Mesendoderm (in vitro differentiated cells): ENCODE results near the gene MON1B.
A peak's percentile ranks its signal among the peaks of the same experiment; 100 is the strongest.

Experiments
- DNase-seq: peaks from one replicate; pipeline ENCODE4 v3.0.0; 2013
- H2AK5ac ChIP-seq: 2 replicates; pipeline ENCODE4 v1.6.1; 2013; ENCODE audit warnings: low read length, inconsistent platforms
- H2BK120ac ChIP-seq: 2 replicates; pipeline ENCODE4 v1.6.1; 2013; ENCODE audit warnings: low read depth, mild to moderate bottlenecking, low read length, moderate library complexity, mixed read lengths
- H2BK15ac ChIP-seq: replicated peaks from 2 replicates; pipeline ENCODE4 v1.6.1; 2013; ENCODE audit warnings: low read depth, mild to moderate bottlenecking, moderate library complexity
- H2BK5ac ChIP-seq: 2 replicates; pipeline ENCODE4 v1.6.1; 2013; ENCODE audit warnings: low read length, inconsistent platforms
- H3K18ac ChIP-seq: 2 replicates; pipeline ENCODE4 v1.6.1; 2013; ENCODE audit warnings: mild to moderate bottlenecking, low read length, mixed read lengths
- H3K23ac ChIP-seq: one replicate; pipeline ENCODE4 v1.6.1; 2013; ENCODE audit warnings: low read length
- H3K27ac ChIP-seq: 2 replicates; pipeline ENCODE4 v1.5.1; 2013; ENCODE audit warnings: low read depth, mild to moderate bottlenecking, inconsistent platforms, low read length, moderate library complexity
- H3K27me3 ChIP-seq: 2 replicates; pipeline ENCODE4 v1.6.1; 2013; ENCODE audit warnings: low read length, control low read depth, mild to moderate bottlenecking, inconsistent platforms; ENCODE audit not compliant: insufficient read depth, poor library complexity
- H3K36me3 ChIP-seq: 2 replicates; pipeline ENCODE4 v1.6.1; 2013; ENCODE audit warnings: low read length, inconsistent platforms; ENCODE audit not compliant: control insufficient read depth, insufficient read depth
- H3K4ac ChIP-seq: one replicate; pipeline ENCODE4 v1.6.1; 2013; ENCODE audit warnings: low read depth, mild to moderate bottlenecking, low read length, moderate library complexity
- H3K4me1 ChIP-seq: 2 replicates; pipeline ENCODE4 v1.6.1; 2013; ENCODE audit warnings: low read depth, low read length, inconsistent platforms; ENCODE audit not compliant: control insufficient read depth
- H3K4me2 ChIP-seq: 2 replicates; pipeline ENCODE4 v1.6.1; 2013; ENCODE audit warnings: low read length
- H3K4me3 ChIP-seq: 2 replicates; pipeline ENCODE4 v1.5.1; 2013; ENCODE audit warnings: mild to moderate bottlenecking, low read length
- H3K56ac ChIP-seq: one replicate; pipeline ENCODE4 v1.6.1; 2013; ENCODE audit warnings: low read length
- H3K79me1 ChIP-seq: 2 replicates; pipeline ENCODE4 v1.6.1; 2013; ENCODE audit warnings: low read length, inconsistent platforms
- H3K79me2 ChIP-seq: 2 replicates; pipeline ENCODE4 v1.6.1; 2013; ENCODE audit warnings: mild to moderate bottlenecking, low read length; ENCODE audit not compliant: control insufficient read depth, insufficient read depth
- H3K9ac ChIP-seq: 2 replicates; pipeline ENCODE4 v1.6.1; 2013; ENCODE audit warnings: low read length, inconsistent platforms
- H4K5ac ChIP-seq: one replicate; pipeline ENCODE4 v1.6.1; 2013; ENCODE audit warnings: low read length
- H4K8ac ChIP-seq: one replicate; pipeline ENCODE4 v1.6.1; 2013; ENCODE audit warnings: low read depth, mild to moderate bottlenecking, control low read depth, low read length, moderate library complexity
- WGBS: extraction: QIAGEN DNeasy Blood & Tissue Kit; methylation state at CpG from one replicate; pipeline ENCODE4 v1.1.7; 2013; ENCODE audit warnings: low lambda C conversion rate, missing lambda C conversion rate; ENCODE audit not compliant: insufficient coverage; ENCODE audit errors: extremely low coverage; 5-methylcytosine and 5-hydroxymethylcytosine counted together

MON1B gene

GRCh38 chr16:77191259-77191969, 424 bp downstream of the MON1B start:
- H3K56ac ChIP-seq, result peak overlapping the region; percentile 68
- no peak for DNase-seq

DNA sequence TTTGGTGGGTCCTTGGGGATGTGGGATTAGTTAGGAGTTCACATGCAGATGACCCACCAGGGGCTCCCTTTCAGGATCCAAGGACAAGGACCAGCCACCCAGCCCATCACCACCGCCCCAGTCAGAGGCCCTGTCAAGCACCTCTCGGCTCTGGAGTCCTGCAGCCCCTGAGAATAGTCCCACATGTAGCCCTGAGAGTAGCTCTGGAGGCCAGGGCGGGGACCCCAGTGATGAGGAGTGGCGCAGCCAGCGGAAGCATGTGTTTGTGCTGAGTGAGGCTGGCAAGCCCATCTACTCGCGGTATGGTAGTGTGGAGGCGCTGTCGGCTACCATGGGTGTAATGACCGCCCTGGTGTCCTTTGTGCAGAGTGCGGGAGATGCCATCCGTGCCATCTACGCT, 2.4 kb downstream of the MON1B start:
- peaks cover 15% of the 10 kb centered on the region for H3K79me1 ChIP-seq
- no peak overlapping the region for H2AK5ac ChIP-seq
- no peak overlapping the region for H3K4me2 ChIP-seq
- H3K4me1 ChIP-seq, result peaks cover 3% of the 10 kb centered on the region
- no peak overlapping the region for H3K4me3 ChIP-seq
- no peak overlapping the region for H4K8ac ChIP-seq
- H3K56ac ChIP-seq, result no peak overlapping the region
- H3K18ac ChIP-seq, result no peak overlapping the region
- H3K79me2 ChIP-seq, result peaks cover 13% of the 10 kb centered on the region
- no peaks in the 10 kb centered on the region for H3K27me3 ChIP-seq
- H2BK120ac ChIP-seq, result no peak overlapping the region
- H3K36me3 ChIP-seq, result peaks cover 5% of the 10 kb centered on the region
- H3K23ac ChIP-seq, result no peak overlapping the region
- H2BK15ac ChIP-seq, result no peak overlapping the region
- no CpG with 5 or more reads among the region's 13 CpGs for WGBS
- no peak overlapping the region for H3K4ac ChIP-seq
- H3K9ac ChIP-seq, result no peak overlapping the region
- no peak overlapping the region for H2BK5ac ChIP-seq
- no peak overlapping the region for H4K5ac ChIP-seq
- H3K27ac ChIP-seq, result no peak overlapping the region
- no peak for DNase-seq

More at GRCh38 chr16:77191259-77191969, 424 bp downstream of the MON1B start:
- Histone ChIP-seq H2BK120ac (no peak overlapping the region), H2BK15ac (no peak overlapping the region), H3K4ac (no peak overlapping the region), H3K4me3 (peak overlapping the region; percentile 80), H3K79me2 (peaks cover 13% of the 10 kb centered on the region), H2AK5ac (peak overlapping the region; percentile 19), H2BK5ac (no peak overlapping the region), H3K27ac (no peak overlapping the region), H3K79me1 (peaks cover 15% of the 10 kb centered on the region), H4K5ac (no peak overlapping the region), H3K18ac (no peak overlapping the region), H3K4me2 (peak overlapping the region; percentile 83), H3K27me3 (no peaks in the 10 kb centered on the region), H3K9ac (peak overlapping the region; percentile 62), H3K36me3 (peaks cover 3% of the 10 kb centered on the region), H3K23ac (no peak overlapping the region), H3K4me1 (peaks cover 3% of the 10 kb centered on the region), H4K8ac (no peak overlapping the region)
- WGBS, result 100% methylated on average over 1 of the region's 24 CpGs

GRCh38 chr16:77194295-77195231, 3.6 kb downstream of the MON1B start:
- Histone ChIP-seq H4K5ac (no peak overlapping the region), H3K27me3 (no peaks in the 10 kb centered on the region), H3K56ac (no peak overlapping the region), H4K8ac (no peak overlapping the region), H2AK5ac (no peak overlapping the region), H3K27ac (no peak overlapping the region), H3K9ac (no peak overlapping the region), H2BK5ac (no peak overlapping the region), H3K79me2 (peaks cover 13% of the 10 kb centered on the region), H3K4me1 (peaks cover 3% of the 10 kb centered on the region), H3K4me2 (no peak overlapping the region), H3K23ac (no peak overlapping the region), H2BK15ac (no peak overlapping the region), H3K79me1 (peaks cover 15% of the 10 kb centered on the region), H3K36me3 (peaks cover 5% of the 10 kb centered on the region), H3K4ac (no peak overlapping the region), H2BK120ac (no peak overlapping the region), H3K18ac (no peak overlapping the region), H3K4me3 (no peak overlapping the region)
- DNase-seq, result no peak
- WGBS, result no CpG with 5 or more reads among the region's 48 CpGs

DNA sequence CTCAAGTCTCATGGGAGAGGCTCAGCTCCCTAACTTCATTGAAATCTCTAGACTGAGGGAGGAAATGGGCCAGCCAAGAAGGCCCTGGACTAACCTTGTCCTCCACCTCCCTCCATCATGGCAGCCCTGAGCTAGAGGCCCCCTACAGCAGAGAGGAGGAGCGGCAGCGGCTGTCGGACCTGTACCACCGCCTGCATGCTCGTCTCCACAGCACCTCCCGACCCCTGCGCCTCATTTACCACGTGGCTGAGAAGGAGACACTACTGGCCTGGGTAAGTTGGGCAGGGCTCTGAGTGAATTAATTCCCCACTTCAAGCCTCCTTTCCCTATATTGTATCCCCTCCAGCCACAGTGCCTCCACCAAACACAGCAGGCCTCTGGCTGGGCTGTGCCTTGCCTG, 4.4 kb downstream of the MON1B start:
- Histone ChIP-seq H3K27ac (no peak overlapping the region), H4K5ac (no peak overlapping the region), H3K27me3 (no peaks in the 10 kb centered on the region), H3K18ac (no peak overlapping the region), H3K79me2 (peaks cover 13% of the 10 kb centered on the region), H2BK120ac (no peak overlapping the region), H3K4me2 (no peak overlapping the region), H2BK15ac (no peak overlapping the region), H3K56ac (no peak overlapping the region), H3K4me3 (no peak overlapping the region), H3K36me3 (peaks cover 5% of the 10 kb centered on the region), H3K23ac (no peak overlapping the region), H2BK5ac (no peak overlapping the region), H3K4ac (no peak overlapping the region), H2AK5ac (no peak overlapping the region), H4K8ac (no peak overlapping the region), H3K79me1 (peaks cover 15% of the 10 kb centered on the region), H3K4me1 (peaks cover 3% of the 10 kb centered on the region), H3K9ac (no peak overlapping the region)
- DNase-seq, result no peak
- WGBS, result no CpG with 5 or more reads among the region's 8 CpGs

- peaks cover 5% of the 10 kb centered on the region for H3K36me3 ChIP-seq
Measured at GRCh38 chr16:77197747-77198146, 6.8 kb downstream of the MON1B start.

More at GRCh38 chr16:77197747-77198146, 6.8 kb downstream of the MON1B start:
- Histone ChIP-seq H4K8ac (no peak overlapping the region), H2BK120ac (no peak overlapping the region), H3K4ac (no peak overlapping the region), H3K27me3 (no peaks in the 10 kb centered on the region), H3K23ac (no peak overlapping the region), H4K5ac (no peak overlapping the region), H3K79me2 (peaks cover under 1% of the 10 kb centered on the region), H3K4me2 (no peak overlapping the region), H3K4me3 (no peak overlapping the region), H2BK15ac (no peak overlapping the region), H3K56ac (no peak overlapping the region), H3K9ac (no peak overlapping the region), H2BK5ac (no peak overlapping the region), H3K27ac (no peak overlapping the region), H2AK5ac (no peak overlapping the region), H3K4me1 (no peaks in the 10 kb centered on the region), H3K79me1 (peaks cover 4% of the 10 kb centered on the region), H3K18ac (no peak overlapping the region)
- DNase-seq, result no peak
- WGBS, result no CpG with 5 or more reads among the region's 2 CpGs
